Cardiac muscle cell (in vitro differentiated cells and primary cell): Measurements from ENCODE around the gene EXOC6B. TPM values are rescaled to one million over a fixed set of nuclear protein-coding genes. Genes with fewer than 3 reads are reported as not detected.
"Not testable (repeated sequence)": the region's sequence is repeated elsewhere in the genome, so short reads cannot be mapped to it uniquely, and the experiment has no call there.

ENCODE experiments used
- DNase-seq, 2 donors: peaks; one replicate each; pipeline versions ENCODE4 v3.0.0 to v3.0.0-alpha.2; 2010 to 2017; ENCODE audit warnings: low read depth in 1 of 2, low spot score in 1 of 2
- H3K27ac ChIP-seq: fragments of 200-600 bp; sonication (generic); 2 replicates; pipeline ENCODE4 v1.5.1; 2016
- H3K27me3 ChIP-seq: fragments of 200-600 bp; sonication (generic); 2 replicates; pipeline ENCODE4 v1.6.0; 2016; ENCODE audit warnings: control low read depth
- H3K36me3 ChIP-seq: fragments of 200-600 bp; sonication (generic); 2 replicates; pipeline ENCODE4 v1.5.1; 2016; ENCODE audit warnings: control low read depth
- H3K4me1 ChIP-seq: fragments of 200-600 bp; sonication (generic); 2 replicates; pipeline ENCODE4 v1.8.1; 2017; ENCODE audit warnings: low read depth, mild to moderate bottlenecking, mixed run types
- H3K4me3 ChIP-seq: fragments of 200-600 bp; sonication (generic); 2 replicates; pipeline ENCODE4 v1.5.1; 2016; ENCODE audit warnings: mild to moderate bottlenecking
- H3K9me3 ChIP-seq: fragments of 200-600 bp; sonication (generic); 2 replicates; pipeline ENCODE4 v1.5.1; 2017; ENCODE audit warnings: low read depth, mild to moderate bottlenecking, control low read depth
- CTCF ChIP-seq: IDR thresholded peaks from 2 replicates; pipeline ENCODE4 v1.5.1; 2012; ENCODE audit warnings: low read depth, mild to moderate bottlenecking, low read length
- polyA plus RNA-seq: library from polyadenylated mRNA; unstranded; fragments of >200 nt; fragmentation: Nextera tagmentation; extraction: Ambion mirVana; gene quantifications from 2 replicates; pipeline ENCODE4 v1.2.1, GENCODE V29; 2016
- total RNA-seq: library from RNA; depleted of rRNA; stranded (reverse); fragments of >200 nt; gene quantifications from 2 replicates; pipeline ENCODE4 v1.2.3, GENCODE V29; 2016

EXOC6B gene
- total and polyA plus RNA-seq, 2 experiments from 2014 or later = 21.7 to 23.9 TPM

- peaks cover 5% of the 10 kb centered on the region for H3K36me3 ChIP-seq
- DNase-seq = peak in 1 of 2 donors; percentile 1
- no peak for TF ChIP-seq CTCF
- no peaks in the 10 kb centered on the region for H3K27me3 ChIP-seq
- no peaks in the 10 kb centered on the region for H3K9me3 ChIP-seq
- H3K27ac ChIP-seq = no peak overlapping the region
- no peaks in the 10 kb centered on the region for H3K4me1 ChIP-seq
- no peak overlapping the region for H3K4me3 ChIP-seq
Measured at GRCh38 chr2:72497763-72498162, 328.1 kb downstream of the EXOC6B start.

GRCh38 chr2:72496479-72496878, 329.4 kb downstream of the EXOC6B start:
- H3K9me3 ChIP-seq = no peaks in the 10 kb centered on the region
- no peak for DNase-seq
- no peak for TF ChIP-seq CTCF
- H3K27ac ChIP-seq = no peak overlapping the region
- no peak overlapping the region for H3K4me3 ChIP-seq
- no peaks in the 10 kb centered on the region for H3K4me1 ChIP-seq
- peaks cover 8% of the 10 kb centered on the region for H3K36me3 ChIP-seq
- H3K27me3 ChIP-seq = no peaks in the 10 kb centered on the region

- DNase-seq = no peak
- H3K27me3 ChIP-seq = no peaks in the 10 kb centered on the region
- H3K4me1 ChIP-seq = no peaks in the 10 kb centered on the region
- H3K27ac ChIP-seq = no peak overlapping the region
- peaks cover 8% of the 10 kb centered on the region for H3K36me3 ChIP-seq
- H3K4me3 ChIP-seq = no peak overlapping the region
- no peaks in the 10 kb centered on the region for H3K9me3 ChIP-seq
- TF ChIP-seq CTCF = no peak
Measured at GRCh38 chr2:72494392-72494791, 331.4 kb downstream of the EXOC6B start.

DNA sequence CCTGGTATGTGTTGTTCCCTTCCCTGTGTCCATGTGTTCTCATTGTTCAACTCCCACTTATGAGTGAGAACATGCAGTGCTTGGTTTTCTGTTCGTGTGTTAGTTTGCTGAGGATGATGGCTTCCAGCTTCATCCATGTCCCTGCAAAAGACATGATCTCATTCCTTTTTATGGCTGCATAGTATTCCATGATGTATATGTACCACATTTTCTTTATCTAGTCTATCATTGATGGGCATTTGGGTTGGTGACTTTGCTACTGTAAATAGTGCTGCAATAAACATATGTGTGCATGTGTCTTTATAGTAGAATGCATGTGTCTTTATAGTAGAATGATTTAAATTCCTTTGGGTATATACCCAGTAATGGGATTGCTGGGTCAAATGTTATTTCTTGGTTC, 341.2 kb downstream of the EXOC6B start:
- not testable (repeated sequence) for H3K36me3 ChIP-seq, H3K27ac ChIP-seq, H3K4me3 ChIP-seq, H3K9me3 ChIP-seq, H3K4me1 ChIP-seq, DNase-seq, H3K27me3 ChIP-seq

- no peaks in the 10 kb centered on the region for H3K4me1 ChIP-seq
- no peak overlapping the region for H3K4me3 ChIP-seq
- H3K27ac ChIP-seq = no peak overlapping the region
- no peaks in the 10 kb centered on the region for H3K9me3 ChIP-seq
- no peaks in the 10 kb centered on the region for H3K36me3 ChIP-seq
- no peak for TF ChIP-seq CTCF
- DNase-seq = no peak
- no peaks in the 10 kb centered on the region for H3K27me3 ChIP-seq
Measured at GRCh38 chr2:72483346-72483745, 342.5 kb downstream of the EXOC6B start.

DNA sequence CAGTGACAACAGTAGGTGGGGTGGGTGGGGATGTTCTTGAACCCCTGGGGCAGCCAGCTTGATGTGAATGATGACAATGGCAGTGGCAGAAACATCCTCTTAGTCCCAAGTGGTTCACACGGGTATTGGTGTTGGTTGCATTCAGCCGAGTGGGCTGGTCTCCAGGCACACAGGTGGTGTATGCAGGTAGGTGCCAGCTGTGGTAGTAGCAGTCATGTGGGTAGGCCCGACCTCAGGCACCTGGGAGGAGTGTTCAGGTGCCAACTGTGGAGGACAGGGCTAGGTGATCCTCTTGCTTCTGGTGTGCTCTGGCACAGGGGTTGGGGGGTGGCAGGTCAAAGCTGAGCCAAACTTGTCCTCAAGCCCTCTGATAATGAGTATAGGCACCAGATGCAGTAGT, 350.6 kb downstream of the EXOC6B start:
- TF ChIP-seq CTCF = no peak
- H3K4me3 ChIP-seq = no peak overlapping the region
- H3K36me3 ChIP-seq = no peaks in the 10 kb centered on the region
- no peaks in the 10 kb centered on the region for H3K9me3 ChIP-seq
- no peak overlapping the region for H3K27ac ChIP-seq
- no peaks in the 10 kb centered on the region for H3K4me1 ChIP-seq
- DNase-seq = no peak
- H3K27me3 ChIP-seq = no peaks in the 10 kb centered on the region
